Measurements from ENCODE around the gene LPAR2.

DNA sequence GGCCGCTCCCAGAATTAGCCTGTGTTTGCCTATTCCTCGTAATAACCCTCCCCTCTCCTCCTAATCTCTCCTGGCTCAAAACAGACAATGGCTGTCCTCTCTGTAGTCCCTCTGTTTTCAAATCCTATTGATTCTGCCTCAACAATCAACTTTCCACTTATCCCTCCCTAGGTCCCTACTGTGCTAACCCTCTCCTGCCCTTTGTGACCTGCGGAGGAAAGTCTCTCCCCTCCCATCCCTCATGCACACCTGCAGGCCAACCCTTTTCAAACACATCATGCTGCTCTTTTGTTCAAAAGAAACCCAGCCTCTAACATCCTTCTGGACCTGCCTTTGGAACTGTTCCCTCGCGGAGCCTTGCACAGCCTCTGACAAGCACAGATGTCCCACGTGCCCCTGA, 52.6 kb downstream of the LPAR2 start:
- TF ChIP-seq, protein P1, sequence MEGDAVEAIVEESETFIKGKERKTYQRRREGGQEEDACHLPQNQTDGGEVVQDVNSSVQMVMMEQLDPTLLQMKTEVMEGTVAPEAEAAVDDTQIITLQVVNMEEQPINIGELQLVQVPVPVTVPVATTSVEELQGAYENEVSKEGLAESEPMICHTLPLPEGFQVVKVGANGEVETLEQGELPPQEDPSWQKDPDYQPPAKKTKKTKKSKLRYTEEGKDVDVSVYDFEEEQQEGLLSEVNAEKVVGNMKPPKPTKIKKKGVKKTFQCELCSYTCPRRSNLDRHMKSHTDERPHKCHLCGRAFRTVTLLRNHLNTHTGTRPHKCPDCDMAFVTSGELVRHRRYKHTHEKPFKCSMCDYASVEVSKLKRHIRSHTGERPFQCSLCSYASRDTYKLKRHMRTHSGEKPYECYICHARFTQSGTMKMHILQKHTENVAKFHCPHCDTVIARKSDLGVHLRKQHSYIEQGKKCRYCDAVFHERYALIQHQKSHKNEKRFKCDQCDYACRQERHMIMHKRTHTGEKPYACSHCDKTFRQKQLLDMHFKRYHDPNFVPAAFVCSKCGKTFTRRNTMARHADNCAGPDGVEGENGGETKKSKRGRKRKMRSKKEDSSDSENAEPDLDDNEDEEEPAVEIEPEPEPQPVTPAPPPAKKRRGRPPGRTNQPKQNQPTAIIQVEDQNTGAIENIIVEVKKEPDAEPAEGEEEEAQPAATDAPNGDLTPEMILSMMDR (conservative IDR thresholded peaks at IDR 0.05; ENCODE audit: low read depth in 2 of 2): no peak
- TF ChIP-seq POLR2AphosphoS5 (IDR thresholded peaks at IDR 0.05; ENCODE audit: low read depth) (no peak), EZH2phosphoT487 (IDR thresholded peaks at IDR 0.05; ENCODE audit: unreplicated experiment) (no peak), CREB1 (CRISPR knock-in tag; IDR thresholded peaks at IDR 0.05; ENCODE audit: low read depth) (no peak), JUNB (IDR thresholded peaks at IDR 0.05; ENCODE audit: unreplicated experiment) (no peak), EZH2 (IDR thresholded peaks at IDR 0.05; ENCODE audit: low read depth, unreplicated experiment) (no peak), STAT1 (IDR thresholded peaks at IDR 0.05; ENCODE audit: unreplicated experiment) (no peak), ZNF114 (CRISPR knock-in tag; IDR thresholded peaks at IDR 0.05) (no peak)
- TF ChIP-seq, protein P2, sequence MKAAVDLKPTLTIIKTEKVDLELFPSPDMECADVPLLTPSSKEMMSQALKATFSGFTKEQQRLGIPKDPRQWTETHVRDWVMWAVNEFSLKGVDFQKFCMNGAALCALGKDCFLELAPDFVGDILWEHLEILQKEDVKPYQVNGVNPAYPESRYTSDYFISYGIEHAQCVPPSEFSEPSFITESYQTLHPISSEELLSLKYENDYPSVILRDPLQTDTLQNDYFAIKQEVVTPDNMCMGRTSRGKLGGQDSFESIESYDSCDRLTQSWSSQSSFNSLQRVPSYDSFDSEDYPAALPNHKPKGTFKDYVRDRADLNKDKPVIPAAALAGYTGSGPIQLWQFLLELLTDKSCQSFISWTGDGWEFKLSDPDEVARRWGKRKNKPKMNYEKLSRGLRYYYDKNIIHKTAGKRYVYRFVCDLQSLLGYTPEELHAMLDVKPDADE (IDR thresholded peaks at IDR 0.05): no peak
- TF ChIP-seq, protein P3, sequence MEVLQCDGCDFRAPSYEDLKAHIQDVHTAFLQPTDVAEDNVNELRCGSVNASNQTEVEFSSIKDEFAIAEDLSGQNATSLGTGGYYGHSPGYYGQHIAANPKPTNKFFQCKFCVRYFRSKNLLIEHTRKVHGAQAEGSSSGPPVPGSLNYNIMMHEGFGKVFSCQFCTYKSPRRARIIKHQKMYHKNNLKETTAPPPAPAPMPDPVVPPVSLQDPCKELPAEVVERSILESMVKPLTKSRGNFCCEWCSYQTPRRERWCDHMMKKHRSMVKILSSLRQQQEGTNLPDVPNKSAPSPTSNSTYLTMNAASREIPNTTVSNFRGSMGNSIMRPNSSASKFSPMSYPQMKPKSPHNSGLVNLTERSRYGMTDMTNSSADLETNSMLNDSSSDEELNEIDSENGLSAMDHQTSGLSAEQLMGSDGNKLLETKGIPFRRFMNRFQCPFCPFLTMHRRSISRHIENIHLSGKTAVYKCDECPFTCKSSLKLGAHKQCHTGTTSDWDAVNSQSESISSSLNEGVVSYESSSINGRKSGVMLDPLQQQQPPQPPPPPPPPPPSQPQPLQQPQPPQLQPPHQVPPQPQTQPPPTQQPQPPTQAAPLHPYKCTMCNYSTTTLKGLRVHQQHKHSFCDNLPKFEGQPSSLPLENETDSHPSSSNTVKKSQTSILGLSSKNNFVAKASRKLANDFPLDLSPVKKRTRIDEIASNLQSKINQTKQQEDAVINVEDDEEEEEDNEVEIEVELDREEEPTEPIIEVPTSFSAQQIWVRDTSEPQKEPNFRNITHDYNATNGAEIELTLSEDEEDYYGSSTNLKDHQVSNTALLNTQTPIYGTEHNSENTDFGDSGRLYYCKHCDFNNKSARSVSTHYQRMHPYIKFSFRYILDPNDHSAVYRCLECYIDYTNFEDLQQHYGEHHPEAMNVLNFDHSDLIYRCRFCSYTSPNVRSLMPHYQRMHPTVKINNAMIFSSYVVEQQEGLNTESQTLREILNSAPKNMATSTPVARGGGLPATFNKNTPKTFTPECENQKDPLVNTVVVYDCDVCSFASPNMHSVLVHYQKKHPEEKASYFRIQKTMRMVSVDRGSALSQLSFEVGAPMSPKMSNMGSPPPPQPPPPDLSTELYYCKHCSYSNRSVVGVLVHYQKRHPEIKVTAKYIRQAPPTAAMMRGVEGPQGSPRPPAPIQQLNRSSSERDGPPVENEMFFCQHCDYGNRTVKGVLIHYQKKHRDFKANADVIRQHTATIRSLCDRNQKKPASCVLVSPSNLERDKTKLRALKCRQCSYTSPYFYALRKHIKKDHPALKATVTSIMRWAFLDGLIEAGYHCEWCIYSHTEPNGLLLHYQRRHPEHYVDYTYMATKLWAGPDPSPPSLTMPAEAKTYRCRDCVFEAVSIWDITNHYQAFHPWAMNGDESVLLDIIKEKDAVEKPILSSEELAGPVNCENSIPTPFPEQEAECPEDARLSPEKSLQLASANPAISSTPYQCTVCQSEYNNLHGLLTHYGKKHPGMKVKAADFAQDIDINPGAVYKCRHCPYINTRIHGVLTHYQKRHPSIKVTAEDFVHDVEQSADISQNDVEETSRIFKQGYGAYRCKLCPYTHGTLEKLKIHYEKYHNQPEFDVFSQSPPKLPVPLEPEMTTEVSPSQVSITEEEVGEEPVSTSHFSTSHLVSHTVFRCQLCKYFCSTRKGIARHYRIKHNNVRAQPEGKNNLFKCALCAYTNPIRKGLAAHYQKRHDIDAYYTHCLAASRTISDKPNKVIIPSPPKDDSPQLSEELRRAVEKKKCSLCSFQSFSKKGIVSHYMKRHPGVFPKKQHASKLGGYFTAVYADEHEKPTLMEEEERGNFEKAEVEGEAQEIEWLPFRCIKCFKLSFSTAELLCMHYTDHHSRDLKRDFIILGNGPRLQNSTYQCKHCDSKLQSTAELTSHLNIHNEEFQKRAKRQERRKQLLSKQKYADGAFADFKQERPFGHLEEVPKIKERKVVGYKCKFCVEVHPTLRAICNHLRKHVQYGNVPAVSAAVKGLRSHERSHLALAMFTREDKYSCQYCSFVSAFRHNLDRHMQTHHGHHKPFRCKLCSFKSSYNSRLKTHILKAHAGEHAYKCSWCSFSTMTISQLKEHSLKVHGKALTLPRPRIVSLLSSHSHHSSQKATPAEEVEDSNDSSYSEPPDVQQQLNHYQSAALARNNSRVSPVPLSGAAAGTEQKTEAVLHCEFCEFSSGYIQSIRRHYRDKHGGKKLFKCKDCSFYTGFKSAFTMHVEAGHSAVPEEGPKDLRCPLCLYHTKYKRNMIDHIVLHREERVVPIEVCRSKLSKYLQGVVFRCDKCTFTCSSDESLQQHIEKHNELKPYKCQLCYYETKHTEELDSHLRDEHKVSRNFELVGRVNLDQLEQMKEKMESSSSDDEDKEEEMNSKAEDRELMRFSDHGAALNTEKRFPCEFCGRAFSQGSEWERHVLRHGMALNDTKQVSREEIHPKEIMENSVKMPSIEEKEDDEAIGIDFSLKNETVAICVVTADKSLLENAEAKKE (CRISPR knock-in tag; IDR thresholded peaks at IDR 0.05): no peak
- TF ChIP-seq, protein P4, sequence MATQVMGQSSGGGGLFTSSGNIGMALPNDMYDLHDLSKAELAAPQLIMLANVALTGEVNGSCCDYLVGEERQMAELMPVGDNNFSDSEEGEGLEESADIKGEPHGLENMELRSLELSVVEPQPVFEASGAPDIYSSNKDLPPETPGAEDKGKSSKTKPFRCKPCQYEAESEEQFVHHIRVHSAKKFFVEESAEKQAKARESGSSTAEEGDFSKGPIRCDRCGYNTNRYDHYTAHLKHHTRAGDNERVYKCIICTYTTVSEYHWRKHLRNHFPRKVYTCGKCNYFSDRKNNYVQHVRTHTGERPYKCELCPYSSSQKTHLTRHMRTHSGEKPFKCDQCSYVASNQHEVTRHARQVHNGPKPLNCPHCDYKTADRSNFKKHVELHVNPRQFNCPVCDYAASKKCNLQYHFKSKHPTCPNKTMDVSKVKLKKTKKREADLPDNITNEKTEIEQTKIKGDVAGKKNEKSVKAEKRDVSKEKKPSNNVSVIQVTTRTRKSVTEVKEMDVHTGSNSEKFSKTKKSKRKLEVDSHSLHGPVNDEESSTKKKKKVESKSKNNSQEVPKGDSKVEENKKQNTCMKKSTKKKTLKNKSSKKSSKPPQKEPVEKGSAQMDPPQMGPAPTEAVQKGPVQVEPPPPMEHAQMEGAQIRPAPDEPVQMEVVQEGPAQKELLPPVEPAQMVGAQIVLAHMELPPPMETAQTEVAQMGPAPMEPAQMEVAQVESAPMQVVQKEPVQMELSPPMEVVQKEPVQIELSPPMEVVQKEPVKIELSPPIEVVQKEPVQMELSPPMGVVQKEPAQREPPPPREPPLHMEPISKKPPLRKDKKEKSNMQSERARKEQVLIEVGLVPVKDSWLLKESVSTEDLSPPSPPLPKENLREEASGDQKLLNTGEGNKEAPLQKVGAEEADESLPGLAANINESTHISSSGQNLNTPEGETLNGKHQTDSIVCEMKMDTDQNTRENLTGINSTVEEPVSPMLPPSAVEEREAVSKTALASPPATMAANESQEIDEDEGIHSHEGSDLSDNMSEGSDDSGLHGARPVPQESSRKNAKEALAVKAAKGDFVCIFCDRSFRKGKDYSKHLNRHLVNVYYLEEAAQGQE (IDR thresholded peaks at IDR 0.05; ENCODE audit: unreplicated experiment): no peak

All from GM23338 (cell line).